Skeletal muscle satellite cell (primary cell): ENCODE measurements around the gene ZNF526.

Experiments used
- H3K27me3 ChIP-seq: 2 replicates; pipeline ENCODE4 v1.7.0; 2013; ENCODE audit warnings: low read length; ENCODE audit not compliant: control insufficient read depth, insufficient read depth
- H3K36me3 ChIP-seq: 2 replicates; pipeline ENCODE4 v1.7.0; 2013; ENCODE audit warnings: mild to moderate bottlenecking, control low read depth, low read length; ENCODE audit not compliant: insufficient read depth
- H3K4me1 ChIP-seq: 2 replicates; pipeline ENCODE4 v1.7.0; 2013; ENCODE audit warnings: low read length; ENCODE audit not compliant: control insufficient read depth, insufficient read depth
- H3K4me2 ChIP-seq: 2 replicates; pipeline ENCODE4 v1.7.0; 2013; ENCODE audit warnings: mild to moderate bottlenecking, low read length
- H3K4me3 ChIP-seq: 2 replicates; pipeline ENCODE4 v1.7.0; 2013; ENCODE audit warnings: low read length
- H3K9ac ChIP-seq: 2 replicates; pipeline ENCODE4 v1.7.0; 2013; ENCODE audit warnings: mild to moderate bottlenecking, low read depth, low read length, moderate library complexity
- H3K9me3 ChIP-seq: replicated peaks from 2 replicates; pipeline ENCODE4 v1.7.0; 2013; ENCODE audit warnings: mild to moderate bottlenecking, control low read depth, low read length

Gene ZNF526

DNA sequence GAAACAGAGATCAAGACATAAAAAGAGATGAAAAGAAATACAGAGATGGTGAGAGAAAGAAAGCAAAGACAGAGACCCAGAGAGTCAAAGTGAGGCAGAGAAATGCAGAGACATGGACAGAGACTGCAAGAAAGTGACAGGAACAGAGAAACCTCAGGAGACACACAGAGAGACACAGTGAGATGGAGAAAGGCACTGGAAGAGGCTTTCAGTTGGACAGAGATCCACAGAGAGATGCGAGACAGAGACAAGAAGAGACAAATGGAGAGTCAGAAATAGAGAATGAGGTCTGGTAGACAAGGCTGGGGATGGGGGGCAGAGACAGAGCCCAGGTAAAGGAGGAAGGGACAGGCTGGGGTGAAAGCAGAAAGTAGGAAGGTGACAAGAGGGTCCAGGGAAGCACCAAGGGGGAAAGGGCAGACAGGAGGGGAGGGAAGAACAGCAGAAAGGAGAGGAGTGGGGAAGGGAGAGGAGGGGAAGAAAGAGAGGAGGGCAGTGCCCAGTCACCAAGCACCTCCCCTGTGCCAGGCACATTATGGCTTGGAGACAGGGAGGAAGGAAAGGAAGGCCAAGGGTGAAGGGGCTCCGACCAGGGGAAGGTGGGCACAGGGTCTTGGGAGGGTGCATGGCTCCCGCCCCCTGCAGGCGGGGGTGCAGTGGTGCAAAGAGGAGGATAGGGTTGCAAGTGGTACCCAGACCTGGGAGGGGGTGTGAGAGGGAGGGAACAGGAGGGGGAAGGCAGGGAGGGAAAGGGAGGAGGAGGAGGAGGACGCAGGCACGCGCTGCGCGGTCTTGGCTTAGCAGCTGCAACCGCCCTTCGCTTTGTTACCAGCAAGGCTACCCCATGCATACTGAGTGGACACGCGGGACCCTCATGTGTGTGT, 41.1 kb upstream of the ZNF526 start:
- Histone ChIP-seq H3K4me3 (no peak overlapping the region), H3K27me3 (peaks cover 71% of the 10 kb centered on the region), H3K4me1 (peaks cover 13% of the 10 kb centered on the region), H3K9me3 (no peaks in the 10 kb centered on the region), H3K36me3 (no peaks in the 10 kb centered on the region), H3K4me2 (no peak overlapping the region), H3K9ac (no peak overlapping the region)

DNA sequence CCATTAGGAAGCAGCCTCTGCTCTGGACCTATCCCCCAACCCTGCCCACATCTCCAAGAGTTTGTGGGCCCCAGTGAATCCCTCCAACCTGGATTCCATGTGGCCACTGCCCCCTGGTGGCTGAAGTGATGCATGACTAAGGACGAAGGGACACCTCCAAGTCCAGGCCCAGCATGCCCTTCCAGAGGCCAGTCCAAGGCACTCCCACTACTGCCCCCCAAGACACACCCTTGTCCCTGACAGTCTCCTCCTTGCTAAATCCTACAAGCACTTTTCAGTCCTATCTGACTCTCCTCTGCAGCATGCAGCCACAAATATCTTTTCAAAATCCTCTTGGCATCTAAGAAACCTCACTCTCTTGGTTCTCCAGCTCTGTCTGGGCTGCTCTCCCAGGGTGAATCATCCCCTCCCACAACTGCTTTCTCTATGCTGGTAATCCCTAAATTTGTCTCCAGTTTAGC, 35.7 kb upstream of the ZNF526 start:
- H3K9ac ChIP-seq = no peak overlapping the region
- no peaks in the 10 kb centered on the region for H3K9me3 ChIP-seq
- H3K4me3 ChIP-seq = no peak overlapping the region
- no peaks in the 10 kb centered on the region for H3K36me3 ChIP-seq
- peaks cover 30% of the 10 kb centered on the region for H3K27me3 ChIP-seq
- no peak overlapping the region for H3K4me2 ChIP-seq
- peaks cover 12% of the 10 kb centered on the region for H3K4me1 ChIP-seq

DNA sequence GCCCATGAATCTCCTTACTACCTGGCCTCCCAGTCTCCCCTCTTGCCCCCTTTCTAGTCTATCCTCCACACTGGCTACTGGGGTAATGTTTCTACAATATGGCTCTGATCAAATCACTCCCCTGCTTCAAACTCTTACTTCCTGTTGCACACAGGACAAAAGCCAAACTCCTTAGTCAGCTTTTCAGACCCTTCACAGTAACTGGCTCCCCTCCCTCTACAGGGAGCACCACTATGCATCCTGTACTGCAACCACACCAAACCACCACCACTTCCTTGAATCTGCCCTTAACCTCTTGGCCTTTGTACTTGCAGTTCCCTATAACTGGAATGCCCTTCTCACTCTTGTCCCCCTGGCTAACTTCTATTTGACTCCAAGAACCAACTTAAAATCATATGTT, 34.8 kb upstream of the ZNF526 start:
- no peaks in the 10 kb centered on the region for H3K9me3 ChIP-seq
- no peak overlapping the region for H3K4me2 ChIP-seq
- H3K4me1 ChIP-seq = peaks cover 12% of the 10 kb centered on the region
- no peak overlapping the region for H3K9ac ChIP-seq
- H3K4me3 ChIP-seq = no peak overlapping the region
- H3K27me3 ChIP-seq = peaks cover 21% of the 10 kb centered on the region
- no peaks in the 10 kb centered on the region for H3K36me3 ChIP-seq

DNA sequence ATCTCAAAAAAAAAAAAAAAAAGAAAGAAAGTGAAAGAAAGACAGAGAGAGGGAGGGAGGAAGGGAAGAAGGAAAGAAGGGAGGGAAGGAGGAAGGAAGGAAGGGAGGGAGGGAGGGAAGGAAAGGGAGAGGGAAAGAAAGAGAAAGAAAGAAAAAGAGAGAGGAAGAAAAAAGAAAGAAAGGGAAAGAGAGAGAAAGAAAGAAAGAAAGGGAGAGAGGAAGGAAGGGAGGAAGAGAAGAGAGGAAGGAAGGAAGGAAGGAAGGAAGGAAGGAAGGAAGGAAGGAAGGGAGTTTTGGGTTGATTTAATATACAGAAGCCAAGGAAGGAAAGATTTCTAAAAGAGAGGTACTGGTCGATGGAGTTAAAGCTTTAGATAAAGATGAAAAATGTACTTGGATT, 31.4 kb upstream of the ZNF526 start:
- H3K36me3 ChIP-seq = no peaks in the 10 kb centered on the region
- H3K4me2 ChIP-seq = no peak overlapping the region
- H3K9ac ChIP-seq = no peak overlapping the region
- H3K4me3 ChIP-seq = no peak overlapping the region
- no peaks in the 10 kb centered on the region for H3K9me3 ChIP-seq
- peaks cover 18% of the 10 kb centered on the region for H3K4me1 ChIP-seq
- peaks cover 4% of the 10 kb centered on the region for H3K27me3 ChIP-seq

DNA sequence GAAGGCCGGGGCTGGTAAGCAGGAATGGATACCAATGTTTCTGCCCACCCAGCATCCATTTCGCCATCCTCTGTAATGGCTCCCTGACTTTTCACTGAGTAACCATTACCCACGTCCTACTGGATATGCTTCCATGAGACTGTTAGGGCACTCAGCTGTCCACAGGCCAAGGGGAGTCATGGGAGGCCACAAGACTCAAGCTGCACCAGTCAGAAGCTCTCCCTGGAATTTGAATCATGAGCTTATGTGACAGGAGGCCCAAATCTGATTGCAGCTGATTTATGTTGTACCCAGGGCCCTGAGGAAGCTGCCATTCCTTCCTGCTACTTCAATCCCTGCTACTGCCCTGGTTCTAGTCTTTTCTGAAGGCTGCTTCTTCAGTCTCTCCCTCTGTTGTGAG, 31.0 kb upstream of the ZNF526 start:
- H3K27me3 ChIP-seq = peaks cover 4% of the 10 kb centered on the region
- peaks cover 18% of the 10 kb centered on the region for H3K4me1 ChIP-seq
- no peak overlapping the region for H3K4me2 ChIP-seq
- no peak overlapping the region for H3K4me3 ChIP-seq
- H3K36me3 ChIP-seq = no peaks in the 10 kb centered on the region
- H3K9me3 ChIP-seq = no peaks in the 10 kb centered on the region
- no peak overlapping the region for H3K9ac ChIP-seq

DNA sequence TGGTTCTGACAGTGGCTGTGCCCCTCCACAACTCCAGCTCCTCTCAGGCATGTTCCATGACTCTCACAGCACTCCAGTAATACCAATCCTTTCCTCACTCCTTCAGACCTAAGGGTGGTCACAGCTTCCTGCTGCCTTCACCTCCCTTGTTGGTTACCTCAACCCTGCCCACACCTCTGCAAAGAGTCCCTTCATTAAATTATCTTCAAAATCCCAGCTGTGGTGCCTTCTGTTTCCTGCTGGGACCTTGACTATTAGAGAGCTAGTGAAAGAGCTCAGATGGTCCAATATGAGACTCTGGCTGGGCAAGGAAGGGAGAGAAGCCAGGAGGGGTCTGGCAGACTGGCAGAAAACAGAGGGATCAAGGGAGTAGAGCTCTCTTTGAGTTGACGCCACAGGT, 28.8 kb upstream of the ZNF526 start:
- Histone ChIP-seq H3K9ac (no peak overlapping the region), H3K4me2 (no peak overlapping the region), H3K36me3 (no peaks in the 10 kb centered on the region), H3K27me3 (peaks cover 4% of the 10 kb centered on the region), H3K9me3 (no peaks in the 10 kb centered on the region), H3K4me1 (peaks cover 7% of the 10 kb centered on the region), H3K4me3 (no peak overlapping the region)

DNA sequence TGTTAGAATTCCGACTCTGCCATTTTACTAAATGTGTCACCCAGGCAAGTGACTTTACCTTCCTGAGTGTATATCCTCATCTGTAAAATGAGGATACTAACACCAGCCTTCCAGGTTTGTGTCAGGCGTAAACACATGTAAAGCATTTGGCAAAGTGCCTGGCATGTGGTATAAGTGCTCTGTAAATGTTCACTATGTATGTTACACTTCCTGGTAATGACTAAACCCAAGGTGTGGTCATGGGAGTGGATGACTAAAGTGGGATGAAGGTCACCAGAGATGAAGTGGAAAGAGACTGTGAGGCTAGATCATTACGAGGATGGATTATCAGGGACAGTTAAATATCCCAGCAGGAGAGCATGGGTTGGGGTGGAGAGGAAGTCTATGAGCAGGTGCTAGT, 28.3 kb upstream of the ZNF526 start:
- no peak overlapping the region for H3K4me3 ChIP-seq
- peaks cover 4% of the 10 kb centered on the region for H3K27me3 ChIP-seq
- H3K9me3 ChIP-seq = no peaks in the 10 kb centered on the region
- H3K9ac ChIP-seq = no peak overlapping the region
- no peak overlapping the region for H3K4me2 ChIP-seq
- no peaks in the 10 kb centered on the region for H3K36me3 ChIP-seq
- H3K4me1 ChIP-seq = peaks cover 7% of the 10 kb centered on the region

DNA sequence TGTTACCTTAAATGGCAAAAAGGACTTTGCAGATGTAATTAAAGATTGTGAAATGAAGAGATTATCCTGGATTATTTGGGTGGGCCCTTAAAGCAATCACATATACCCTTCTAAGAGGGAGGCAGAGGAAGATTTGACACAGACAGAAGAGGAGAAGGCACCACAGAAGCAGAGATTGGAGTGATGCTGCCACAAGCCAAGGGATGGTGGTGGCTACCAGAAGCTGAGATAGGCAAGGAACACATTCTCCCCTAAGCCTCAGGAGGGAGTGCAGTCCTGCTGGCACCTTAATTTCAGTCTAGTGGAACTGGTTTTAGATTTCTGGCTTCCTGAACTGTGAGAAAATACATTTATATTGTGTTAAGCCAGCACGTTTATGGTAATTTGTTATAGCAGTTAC, 26.8 kb upstream of the ZNF526 start:
- no peak overlapping the region for H3K9ac ChIP-seq
- H3K4me1 ChIP-seq = peaks cover 7% of the 10 kb centered on the region

DNA sequence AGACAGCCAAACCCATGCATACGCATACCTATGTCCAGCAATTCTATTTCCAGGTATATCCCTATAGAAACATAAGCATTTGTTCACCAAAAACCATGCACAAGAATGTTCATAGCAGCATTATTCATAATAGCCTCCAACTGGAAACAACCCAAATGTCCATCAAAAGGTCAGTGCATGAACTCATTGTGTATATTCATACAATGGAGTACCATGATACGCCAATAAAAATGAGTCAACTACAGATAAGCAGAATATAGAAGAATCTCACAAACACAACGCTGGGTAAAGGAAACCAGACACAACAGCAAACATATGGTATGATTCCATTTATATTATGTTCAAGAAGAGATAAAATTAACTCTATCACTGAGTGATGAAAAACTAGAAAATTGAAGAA, 26.4 kb upstream of the ZNF526 start:
- peaks cover 7% of the 10 kb centered on the region for H3K4me1 ChIP-seq
- H3K4me2 ChIP-seq = no peak overlapping the region
- no peak overlapping the region for H3K4me3 ChIP-seq
- peaks cover 9% of the 10 kb centered on the region for H3K36me3 ChIP-seq
- H3K27me3 ChIP-seq = peaks cover 4% of the 10 kb centered on the region
- no peak overlapping the region for H3K9ac ChIP-seq
- H3K9me3 ChIP-seq = no peaks in the 10 kb centered on the region

More for the DNA sequence above, 26.8 kb upstream of the ZNF526 start:
- H3K27me3 ChIP-seq = peaks cover 4% of the 10 kb centered on the region
- H3K4me3 ChIP-seq = no peak overlapping the region
- H3K4me2 ChIP-seq = no peak overlapping the region
- H3K36me3 ChIP-seq = peaks cover 6% of the 10 kb centered on the region
- H3K9me3 ChIP-seq = no peaks in the 10 kb centered on the region

DNA sequence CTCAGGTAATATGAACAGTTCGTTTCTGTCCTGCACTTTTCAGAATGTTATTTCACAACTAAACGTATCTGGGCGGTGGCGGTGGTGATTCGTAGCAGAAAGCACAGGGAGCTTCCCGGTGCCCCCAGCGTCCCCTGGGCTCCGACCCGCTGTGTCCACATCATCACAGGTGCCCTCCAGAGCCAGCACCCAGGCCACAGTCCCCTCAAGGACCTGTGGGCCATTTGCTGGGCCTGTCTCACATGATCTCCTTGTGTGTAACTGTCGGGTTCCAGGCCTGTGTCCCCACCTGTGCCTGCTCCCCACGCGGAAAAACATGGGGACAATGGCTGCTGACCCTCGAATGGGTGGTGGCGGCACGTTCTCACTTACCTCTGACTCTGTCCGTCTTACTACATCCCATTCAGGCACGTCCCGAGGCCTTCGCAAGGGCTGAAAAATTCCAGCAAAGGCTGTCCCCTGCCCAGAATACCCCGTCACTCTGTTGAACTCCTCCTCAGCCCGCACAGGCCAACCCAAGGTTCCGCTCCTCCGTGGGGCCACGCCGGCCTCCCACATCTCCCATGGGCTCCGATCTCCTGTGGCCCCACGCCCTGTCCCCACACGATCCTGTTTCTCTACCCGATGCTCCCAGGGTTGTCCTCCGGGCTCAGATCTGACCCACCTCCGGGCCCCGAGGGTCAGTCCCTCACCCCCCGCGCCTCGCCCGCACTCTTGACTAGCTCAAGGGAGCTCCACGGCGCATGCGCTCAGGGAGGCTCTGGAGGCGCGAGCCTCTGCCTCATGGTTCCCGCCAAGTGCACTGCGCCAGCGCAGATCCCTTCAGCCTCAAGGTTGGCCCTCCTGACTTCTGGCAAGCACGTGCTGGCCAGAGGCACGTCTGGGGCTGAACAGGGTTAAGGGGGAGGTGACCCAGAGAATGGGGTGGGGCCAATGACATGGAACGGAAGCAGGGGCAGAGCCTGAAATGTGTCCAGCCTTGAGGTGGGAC, 23.8 kb upstream of the ZNF526 start:
- no peak overlapping the region for H3K4me2 ChIP-seq
- no peak overlapping the region for H3K4me3 ChIP-seq
- peaks cover 7% of the 10 kb centered on the region for H3K4me1 ChIP-seq
- H3K9ac ChIP-seq = no peak overlapping the region
- H3K27me3 ChIP-seq = no peaks in the 10 kb centered on the region
- H3K9me3 ChIP-seq = no peaks in the 10 kb centered on the region
- peaks cover 26% of the 10 kb centered on the region for H3K36me3 ChIP-seq

DNA sequence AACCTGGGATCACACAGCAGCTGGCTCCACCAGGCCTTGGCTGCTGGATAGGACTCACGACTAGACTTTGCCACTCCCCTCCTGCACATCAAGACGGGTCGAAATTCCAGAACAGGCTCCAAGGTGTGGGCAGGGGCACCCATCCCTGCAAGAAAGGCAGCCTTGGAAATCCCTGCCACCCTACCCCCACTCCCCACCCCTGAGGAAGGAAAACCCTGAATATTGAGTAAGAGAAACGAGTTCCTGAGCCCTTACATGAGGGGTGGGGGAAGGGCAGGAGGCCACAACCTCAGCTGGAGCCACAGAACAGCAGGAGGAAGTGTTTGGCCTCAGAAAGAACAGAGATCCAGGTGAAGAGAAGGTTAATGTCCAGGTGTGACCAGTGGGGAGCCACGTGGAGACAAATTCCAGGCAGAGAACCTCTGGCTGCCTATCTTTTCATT, 22.7 kb upstream of the ZNF526 start:
- no peak overlapping the region for H3K4me3 ChIP-seq
- no peaks in the 10 kb centered on the region for H3K27me3 ChIP-seq
- no peak overlapping the region for H3K9ac ChIP-seq
- no peaks in the 10 kb centered on the region for H3K9me3 ChIP-seq
- H3K36me3 ChIP-seq = peaks cover 35% of the 10 kb centered on the region
- no peaks in the 10 kb centered on the region for H3K4me1 ChIP-seq
- no peak overlapping the region for H3K4me2 ChIP-seq
